ENCODE results near the gene COL1A1.

Gene COL1A1

GRCh38 chr17:50205963-50206505, 4.6 kb upstream of the COL1A1 start:
- H3K4me1 ChIP-seq (ENCODE audit: insufficient read depth, low read length): peaks cover 43% of the 10 kb centered on the region
- no peak overlapping the region for H3K4me3 ChIP-seq (ENCODE audit: low read length)
- H3K27ac ChIP-seq (ENCODE audit: low read length): no peak overlapping the region

DNA sequence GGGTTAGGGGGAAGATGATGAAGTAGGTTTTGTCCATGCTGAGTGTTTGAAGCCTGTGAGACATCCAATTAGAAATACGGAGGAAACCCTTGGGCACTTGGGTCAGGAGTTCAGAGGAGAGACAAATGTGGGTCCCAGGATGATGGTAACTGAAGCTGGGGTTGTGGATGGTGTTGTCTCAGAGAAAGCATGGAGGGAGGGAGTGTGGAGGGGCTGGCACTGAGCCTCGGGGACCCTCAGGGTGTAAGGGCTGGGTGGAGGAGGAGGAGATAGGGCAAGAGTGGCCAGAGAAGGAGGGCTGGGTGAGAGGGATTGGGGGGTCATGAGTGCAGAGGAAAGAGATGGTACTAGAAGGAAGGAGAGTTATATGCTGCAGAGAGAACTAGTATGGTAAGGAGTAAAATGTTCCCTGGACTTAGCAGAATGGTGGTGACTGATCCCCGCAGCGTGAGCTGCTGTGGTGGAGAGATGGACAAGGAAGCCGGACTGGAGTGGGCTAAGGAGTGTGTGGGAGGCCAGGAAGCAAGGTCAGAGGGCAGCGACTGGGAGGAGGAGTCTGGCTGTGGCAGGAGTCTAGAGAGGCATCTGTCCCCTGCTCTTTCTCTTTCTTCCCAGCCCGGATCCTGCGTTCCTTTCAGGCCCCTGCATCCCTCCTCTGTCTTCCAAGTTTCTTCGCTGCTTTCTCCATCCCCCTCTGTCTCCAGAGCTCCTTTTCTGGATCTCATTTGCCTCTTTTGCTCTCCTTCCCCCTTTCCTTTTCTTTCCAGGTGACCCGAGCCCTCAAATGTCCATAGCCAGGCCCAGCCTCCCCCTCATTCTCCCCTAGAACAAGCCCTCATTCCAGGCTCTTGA, 3.9 kb upstream of the COL1A1 start:
- Histone ChIP-seq H3K4me3 (ENCODE audit: low read length) (no peak overlapping the region), H3K4me1 (ENCODE audit: insufficient read depth, low read length) (peaks cover 36% of the 10 kb centered on the region), H3K36me3 (ENCODE audit: insufficient read depth, low read depth, low read length) (no peaks in the 10 kb centered on the region), H3K27me3 (ENCODE audit: insufficient read depth, low read length) (peaks cover 71% of the 10 kb centered on the region), H3K9me3 (ENCODE audit: insufficient read depth, low read depth, low read length) (no peaks in the 10 kb centered on the region), H3K27ac (ENCODE audit: low read length) (no peak overlapping the region), H3K9ac (ENCODE audit: low read depth, low read length) (no peak overlapping the region)

More at GRCh38 chr17:50205963-50206505, 4.6 kb upstream of the COL1A1 start:
- Histone ChIP-seq H3K36me3 (ENCODE audit: insufficient read depth, low read depth, low read length) (no peaks in the 10 kb centered on the region), H3K9ac (ENCODE audit: low read depth, low read length) (no peak overlapping the region), H3K9me3 (ENCODE audit: insufficient read depth, low read depth, low read length) (no peaks in the 10 kb centered on the region), H3K27me3 (ENCODE audit: insufficient read depth, low read length) (peaks cover 71% of the 10 kb centered on the region)

DNA sequence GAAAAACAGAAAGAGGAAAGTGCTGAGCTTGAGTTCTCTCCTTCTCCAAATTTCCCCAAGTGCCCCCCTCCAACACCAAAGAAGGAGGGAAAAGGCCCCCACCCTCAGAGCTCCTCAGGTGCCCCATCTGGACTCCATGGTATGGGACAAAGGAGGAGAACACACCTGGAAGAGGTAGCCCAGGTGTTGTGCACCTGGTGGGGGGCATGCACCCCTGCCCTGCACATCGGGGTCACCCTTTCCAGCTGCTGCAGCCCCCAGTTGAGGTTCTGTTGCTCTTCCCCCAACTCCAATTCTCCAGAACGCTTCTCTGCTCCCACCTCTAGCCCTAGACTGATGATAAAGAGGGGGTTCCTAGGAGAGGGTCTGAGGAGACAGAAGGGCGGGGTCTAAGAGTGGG, 3.0 kb upstream of the COL1A1 start:
- Histone ChIP-seq H3K9ac (ENCODE audit: low read depth, low read length) (no peak overlapping the region), H3K36me3 (ENCODE audit: insufficient read depth, low read depth, low read length) (no peaks in the 10 kb centered on the region), H3K27me3 (ENCODE audit: insufficient read depth, low read length) (peaks cover 63% of the 10 kb centered on the region), H3K27ac (ENCODE audit: low read length) (no peak overlapping the region), H3K4me3 (ENCODE audit: low read length) (no peak overlapping the region), H3K4me1 (ENCODE audit: insufficient read depth, low read length) (peaks cover 28% of the 10 kb centered on the region), H3K9me3 (ENCODE audit: insufficient read depth, low read depth, low read length) (no peaks in the 10 kb centered on the region)

DNA sequence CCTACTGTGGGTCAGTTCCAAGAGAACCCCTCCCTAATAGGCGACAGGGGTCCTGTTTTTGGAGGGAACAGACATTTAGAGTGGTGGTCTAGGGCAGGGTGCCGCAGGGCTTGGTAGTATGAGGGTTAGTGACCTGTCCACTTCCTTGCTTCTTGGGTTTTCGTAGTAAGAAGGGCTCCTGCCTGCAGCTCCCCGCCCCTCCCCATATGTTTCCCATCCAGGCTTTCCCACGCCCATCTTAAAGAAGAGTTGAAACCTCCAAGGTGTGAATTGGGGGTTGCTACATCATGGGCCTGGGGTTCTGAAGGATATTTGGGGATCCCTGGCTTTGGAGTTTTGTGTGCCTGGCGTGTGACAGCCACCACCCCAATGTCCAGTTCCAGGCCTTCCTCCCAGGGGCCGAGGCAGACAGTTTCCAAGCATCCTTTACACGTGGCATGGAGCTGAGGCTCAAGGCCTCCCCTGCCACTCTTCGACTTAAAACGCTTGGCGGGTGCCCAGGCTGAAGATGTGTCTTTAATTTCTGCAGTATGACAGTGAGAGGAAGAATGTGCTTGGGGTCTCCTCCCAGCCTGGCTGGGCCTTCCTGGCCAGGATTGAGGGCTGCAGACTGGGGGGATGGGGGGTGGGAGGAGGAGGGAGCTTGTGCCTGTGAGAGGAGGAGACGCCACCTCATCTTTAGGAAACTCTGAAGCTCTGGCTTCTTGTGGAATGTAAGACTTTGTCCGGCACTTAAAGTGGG, 2.3 kb upstream of the COL1A1 start:
- no peak overlapping the region for H3K9ac ChIP-seq (ENCODE audit: low read depth, low read length)
- peaks cover 59% of the 10 kb centered on the region for H3K27me3 ChIP-seq (ENCODE audit: insufficient read depth, low read length)
- H3K9me3 ChIP-seq (ENCODE audit: insufficient read depth, low read depth, low read length): no peaks in the 10 kb centered on the region
- H3K4me1 ChIP-seq (ENCODE audit: insufficient read depth, low read length): peaks cover 22% of the 10 kb centered on the region
- H3K27ac ChIP-seq (ENCODE audit: low read length): no peak overlapping the region
- H3K4me3 ChIP-seq (ENCODE audit: low read length): no peak overlapping the region
- no peaks in the 10 kb centered on the region for H3K36me3 ChIP-seq (ENCODE audit: insufficient read depth, low read depth, low read length)

- Histone ChIP-seq H3K9me3 (ENCODE audit: insufficient read depth, low read depth, low read length) (no peaks in the 10 kb centered on the region), H3K4me1 (ENCODE audit: insufficient read depth, low read length) (peaks cover 16% of the 10 kb centered on the region), H3K27me3 (ENCODE audit: insufficient read depth, low read length) (peaks cover 57% of the 10 kb centered on the region), H3K36me3 (ENCODE audit: insufficient read depth, low read depth, low read length) (peaks cover 2% of the 10 kb centered on the region; the same call in 1 of the 2 replicates), H3K9ac (ENCODE audit: low read depth, low read length) (no peak overlapping the region), H3K4me3 (ENCODE audit: low read length) (no peak overlapping the region), H3K27ac (ENCODE audit: low read length) (no peak overlapping the region)
These were observed 1.7 kb upstream of the COL1A1 start for GRCh38 chr17:50203086-50203485.

DNA sequence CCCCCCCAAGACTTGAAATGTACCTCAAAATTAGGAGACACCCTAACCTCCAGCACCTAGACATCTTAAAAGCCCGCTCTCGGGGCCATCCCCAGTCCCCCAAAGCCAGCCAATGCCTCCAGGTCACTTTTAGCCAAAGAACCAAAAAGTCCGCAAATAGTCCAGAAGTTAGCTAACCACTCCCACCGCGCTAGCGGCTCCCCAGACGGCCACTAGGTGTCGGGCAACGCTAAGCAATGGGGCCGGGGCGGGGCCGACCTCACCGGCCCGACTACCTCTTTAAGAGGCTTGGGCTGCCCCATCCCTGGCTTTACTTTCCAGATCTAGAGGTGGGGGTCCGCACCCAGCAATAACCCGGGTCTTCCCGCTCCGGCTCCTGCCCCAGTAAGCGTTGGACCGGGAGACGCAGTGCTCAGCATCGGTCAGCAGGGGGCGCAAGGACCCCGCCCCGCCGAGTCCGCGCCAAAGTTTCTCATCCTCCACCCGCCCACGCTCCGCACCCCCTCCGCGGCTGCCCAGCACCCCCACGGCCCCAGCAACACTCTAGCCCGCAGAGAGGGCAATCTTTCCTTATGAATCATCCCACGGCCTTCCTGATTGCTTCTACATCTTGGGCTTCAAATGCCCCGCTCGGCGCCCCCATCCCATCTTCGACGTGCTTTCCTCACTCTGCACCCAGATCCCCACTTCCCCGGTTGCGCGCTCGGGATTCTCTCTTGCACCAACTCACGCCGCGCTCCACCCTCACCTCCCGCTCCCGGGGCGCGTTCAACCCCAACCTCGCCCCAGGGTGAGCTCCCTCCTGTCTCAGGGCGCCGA, 765 bp downstream of the COL1A1 start:
- Histone ChIP-seq H3K4me1 (ENCODE audit: insufficient read depth, low read length) (no peaks in the 10 kb centered on the region; the same call in 1 of the 2 replicates), H3K36me3 (ENCODE audit: insufficient read depth, low read depth, low read length) (peaks cover 24% of the 10 kb centered on the region), H3K27ac (ENCODE audit: low read length) (no peak overlapping the region), H3K9ac (ENCODE audit: low read depth, low read length) (peak overlapping the region; percentile 58; the same call in 1 of the 2 replicates), H3K9me3 (ENCODE audit: insufficient read depth, low read depth, low read length) (no peaks in the 10 kb centered on the region), H3K27me3 (ENCODE audit: insufficient read depth, low read length) (peaks cover 52% of the 10 kb centered on the region), H3K4me3 (ENCODE audit: low read length) (peak overlapping the region; percentile 73)

DNA sequence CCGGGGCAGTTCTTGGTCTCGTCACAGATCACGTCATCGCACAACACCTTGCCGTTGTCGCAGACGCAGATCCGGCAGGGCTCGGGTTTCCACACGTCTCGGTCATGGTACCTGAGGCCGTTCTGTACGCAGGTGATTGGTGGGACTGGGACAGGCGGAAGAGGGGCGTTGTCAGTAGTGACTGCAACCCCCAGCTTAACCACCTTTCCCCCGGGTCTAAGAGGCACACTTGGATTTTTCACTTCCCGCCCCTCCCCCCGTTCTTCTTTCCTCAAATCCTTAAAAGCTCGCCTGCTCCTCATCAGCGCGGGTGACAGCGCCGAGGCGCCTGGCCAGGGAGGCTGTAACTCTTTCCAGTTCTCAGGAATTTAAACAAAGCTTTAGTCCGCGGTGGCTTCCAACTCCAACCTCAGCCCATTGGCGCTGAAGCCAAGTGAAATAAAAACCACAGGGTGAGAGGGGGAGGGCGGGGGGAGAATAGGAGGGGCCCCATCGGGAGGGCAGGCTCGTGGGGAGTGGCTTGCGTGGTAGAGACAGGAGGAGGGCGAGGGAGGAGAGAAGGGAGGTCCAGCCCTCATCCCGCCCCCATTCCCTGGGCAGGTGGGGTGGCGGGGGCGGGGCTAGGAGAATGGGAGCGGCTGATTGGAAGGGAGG, 1.5 kb downstream of the COL1A1 start:
- H3K9ac ChIP-seq (ENCODE audit: low read depth, low read length): peak overlapping the region; percentile 32; the same call in 1 of the 2 replicates
- no peak overlapping the region for H3K27ac ChIP-seq (ENCODE audit: low read length)
- H3K9me3 ChIP-seq (ENCODE audit: insufficient read depth, low read depth, low read length): no peaks in the 10 kb centered on the region

GRCh38 chr17:50199211-50199802, 2.1 kb downstream of the COL1A1 start:
- Histone ChIP-seq H3K9me3 (ENCODE audit: insufficient read depth, low read depth, low read length) (no peaks in the 10 kb centered on the region), H3K27me3 (ENCODE audit: insufficient read depth, low read length) (peaks cover 39% of the 10 kb centered on the region), H3K9ac (ENCODE audit: low read depth, low read length) (no peak overlapping the region; the same call in 1 of the 2 replicates), H3K4me3 (ENCODE audit: low read length) (peak overlapping the region; percentile 73), H3K4me1 (ENCODE audit: insufficient read depth, low read length) (no peaks in the 10 kb centered on the region; the same call in 1 of the 2 replicates), H3K27ac (ENCODE audit: low read length) (no peak overlapping the region), H3K36me3 (ENCODE audit: insufficient read depth, low read depth, low read length) (peaks cover 32% of the 10 kb centered on the region)

More for the DNA sequence above, 1.5 kb downstream of the COL1A1 start:
- Histone ChIP-seq H3K36me3 (ENCODE audit: insufficient read depth, low read depth, low read length) (peaks cover 30% of the 10 kb centered on the region), H3K27me3 (ENCODE audit: insufficient read depth, low read length) (peaks cover 45% of the 10 kb centered on the region), H3K4me3 (ENCODE audit: low read length) (peak overlapping the region; percentile 73), H3K4me1 (ENCODE audit: insufficient read depth, low read length) (no peaks in the 10 kb centered on the region; the same call in 1 of the 2 replicates)

DNA sequence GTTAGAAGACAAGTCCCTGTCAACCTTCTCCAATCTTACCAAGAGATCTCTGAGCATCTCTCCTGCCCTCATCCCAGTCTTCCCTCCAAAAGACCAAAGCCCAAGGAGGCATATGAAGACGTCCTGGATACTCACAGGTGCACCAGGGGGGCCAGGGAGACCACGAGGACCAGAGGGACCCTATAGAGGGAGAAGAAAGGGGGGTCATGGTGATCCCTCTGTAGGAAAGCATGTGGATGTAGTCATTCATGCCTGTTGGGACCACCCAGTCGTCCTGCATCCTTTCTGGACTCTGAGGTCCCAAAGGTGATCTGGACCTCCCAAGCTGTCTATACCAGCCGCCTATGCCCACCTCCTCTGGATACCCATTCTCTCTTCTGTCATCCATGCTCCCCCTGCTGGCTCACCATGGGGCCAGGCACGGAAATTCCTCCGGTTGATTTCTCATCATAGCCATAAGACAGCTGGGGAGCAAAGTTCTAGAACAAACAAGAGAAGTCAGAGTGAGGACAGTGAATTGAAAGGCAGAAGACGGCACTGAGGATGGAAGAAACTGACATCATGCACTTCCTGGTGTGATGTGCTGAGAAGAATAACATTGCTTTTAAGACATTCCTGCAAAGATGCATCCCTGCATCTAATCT, 3.3 kb downstream of the COL1A1 start:
- no peak overlapping the region for H3K9ac ChIP-seq (ENCODE audit: low read depth, low read length)
- no peak overlapping the region for H3K4me3 ChIP-seq (ENCODE audit: low read length)
- no peaks in the 10 kb centered on the region; the same call in 1 of the 2 replicates for H3K4me1 ChIP-seq (ENCODE audit: insufficient read depth, low read length)
- H3K9me3 ChIP-seq (ENCODE audit: insufficient read depth, low read depth, low read length): no peaks in the 10 kb centered on the region
- H3K27me3 ChIP-seq (ENCODE audit: insufficient read depth, low read length): peaks cover 30% of the 10 kb centered on the region
- H3K36me3 ChIP-seq (ENCODE audit: insufficient read depth, low read depth, low read length): peaks cover 40% of the 10 kb centered on the region
- no peak overlapping the region for H3K27ac ChIP-seq (ENCODE audit: low read length)

DNA sequence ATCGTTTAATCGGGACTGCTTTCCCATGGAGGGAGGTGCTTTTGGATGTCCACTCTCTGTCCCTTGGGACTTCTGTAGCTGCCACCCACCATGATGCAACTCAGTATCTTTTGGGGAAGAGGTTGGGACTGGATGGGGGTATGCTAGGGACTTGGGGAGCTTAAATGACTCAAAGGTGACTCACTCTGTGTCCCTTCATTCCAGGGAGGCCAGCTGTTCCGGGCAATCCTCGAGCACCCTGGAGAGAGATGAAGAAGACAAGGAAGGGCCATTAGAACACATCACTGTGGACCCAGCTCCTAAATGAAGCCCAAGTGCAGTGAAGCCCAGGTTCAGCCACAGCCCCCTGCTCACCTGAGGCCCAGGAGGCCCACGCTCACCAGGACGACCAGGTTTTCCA, 4.6 kb downstream of the COL1A1 start:
- Histone ChIP-seq H3K9ac (ENCODE audit: low read depth, low read length) (no peak overlapping the region), H3K4me1 (ENCODE audit: insufficient read depth, low read length) (no peaks in the 10 kb centered on the region; the same call in 1 of the 2 replicates), H3K4me3 (ENCODE audit: low read length) (no peak overlapping the region), H3K27me3 (ENCODE audit: insufficient read depth, low read length) (peaks cover 18% of the 10 kb centered on the region), H3K27ac (ENCODE audit: low read length) (no peak overlapping the region), H3K9me3 (ENCODE audit: insufficient read depth, low read depth, low read length) (no peaks in the 10 kb centered on the region), H3K36me3 (ENCODE audit: insufficient read depth, low read depth, low read length) (peaks cover 52% of the 10 kb centered on the region)

Measured in iPS-20b (cell line).